Measurements from ENCODE around the gene EIF1AX. TPM values are rescaled to one million over a fixed set of nuclear protein-coding genes. Genes with fewer than 3 reads are reported as not detected.

Gene EIF1AX
- total RNA-seq, 1 donor from 2014 or later: 59.4 TPM

GRCh38 chrX:20080277-20080676 lies 61.4 kb downstream of the EIF1AX start:
- H3K27me3 ChIP-seq: no peaks in the 10 kb centered on the region
- H3K9me3 ChIP-seq: no peaks in the 10 kb centered on the region
- TF ChIP-seq, protein P1, sequence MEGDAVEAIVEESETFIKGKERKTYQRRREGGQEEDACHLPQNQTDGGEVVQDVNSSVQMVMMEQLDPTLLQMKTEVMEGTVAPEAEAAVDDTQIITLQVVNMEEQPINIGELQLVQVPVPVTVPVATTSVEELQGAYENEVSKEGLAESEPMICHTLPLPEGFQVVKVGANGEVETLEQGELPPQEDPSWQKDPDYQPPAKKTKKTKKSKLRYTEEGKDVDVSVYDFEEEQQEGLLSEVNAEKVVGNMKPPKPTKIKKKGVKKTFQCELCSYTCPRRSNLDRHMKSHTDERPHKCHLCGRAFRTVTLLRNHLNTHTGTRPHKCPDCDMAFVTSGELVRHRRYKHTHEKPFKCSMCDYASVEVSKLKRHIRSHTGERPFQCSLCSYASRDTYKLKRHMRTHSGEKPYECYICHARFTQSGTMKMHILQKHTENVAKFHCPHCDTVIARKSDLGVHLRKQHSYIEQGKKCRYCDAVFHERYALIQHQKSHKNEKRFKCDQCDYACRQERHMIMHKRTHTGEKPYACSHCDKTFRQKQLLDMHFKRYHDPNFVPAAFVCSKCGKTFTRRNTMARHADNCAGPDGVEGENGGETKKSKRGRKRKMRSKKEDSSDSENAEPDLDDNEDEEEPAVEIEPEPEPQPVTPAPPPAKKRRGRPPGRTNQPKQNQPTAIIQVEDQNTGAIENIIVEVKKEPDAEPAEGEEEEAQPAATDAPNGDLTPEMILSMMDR (IDR thresholded peaks at IDR 0.05): no peak
- H3K36me3 ChIP-seq: no peaks in the 10 kb centered on the region
- ATAC-seq (no peak), DNase-seq (no peak)
- H3K4me3 ChIP-seq: no peak overlapping the region
- no peak overlapping the region for H3K27ac ChIP-seq
- no peaks in the 10 kb centered on the region for H3K4me1 ChIP-seq
- intact Hi-C loops (cut with DNase I): no loop called here

Other genes starting within 250 kb of the EIF1AX start
- gene BCLAF3, start 150.8 kb downstream of the EIF1AX start, total RNA-seq: 15.4 TPM
- 0.26 TPM for gene MAP7D2, start 24.9 kb downstream of the EIF1AX start, total RNA-seq
- gene RPS6KA3, start 125.1 kb upstream of the EIF1AX start, total RNA-seq: 70.5 TPM